Fibroblast of villous mesenchyme (primary cell): ENCODE measurements around the gene PTPRH. TPM values are rescaled to one million over a fixed set of nuclear protein-coding genes. Genes with fewer than 3 reads are reported as not detected.

Experiments
- DNase-seq: peaks from one replicate; pipeline ENCODE4 v3.0.0-alpha.2; 2010; ENCODE audit warnings: low read depth
- H3K4me3 ChIP-seq: 2 replicates; pipeline ENCODE4 v1.5.1; 2011; ENCODE audit warnings: low read depth, mild to moderate bottlenecking, low read length
- CTCF ChIP-seq: IDR thresholded peaks from 2 replicates; pipeline ENCODE4 v1.5.1; 2012; ENCODE audit warnings: low read depth, mild to moderate bottlenecking, low read length; ENCODE audit not compliant: insufficient read depth
- total RNA-seq: library from RNA; depleted of rRNA; stranded (reverse); fragments of >200 nt; gene quantifications from 2 replicates; pipeline ENCODE4 v1.2.3, GENCODE V29; 2012

Gene PTPRH
- total RNA-seq, 1 donor = 3.9 TPM

GRCh38 chr19:55232286-55232602, 22.9 kb upstream of the PTPRH start:
- no peak overlapping the region for H3K4me3 ChIP-seq
- no peak for DNase-seq
- no peak for TF ChIP-seq CTCF

- no peak for DNase-seq
- TF ChIP-seq CTCF = no peak
These were observed 22.3 kb upstream of the PTPRH start for GRCh38 chr19:55231391-55232285.

DNA sequence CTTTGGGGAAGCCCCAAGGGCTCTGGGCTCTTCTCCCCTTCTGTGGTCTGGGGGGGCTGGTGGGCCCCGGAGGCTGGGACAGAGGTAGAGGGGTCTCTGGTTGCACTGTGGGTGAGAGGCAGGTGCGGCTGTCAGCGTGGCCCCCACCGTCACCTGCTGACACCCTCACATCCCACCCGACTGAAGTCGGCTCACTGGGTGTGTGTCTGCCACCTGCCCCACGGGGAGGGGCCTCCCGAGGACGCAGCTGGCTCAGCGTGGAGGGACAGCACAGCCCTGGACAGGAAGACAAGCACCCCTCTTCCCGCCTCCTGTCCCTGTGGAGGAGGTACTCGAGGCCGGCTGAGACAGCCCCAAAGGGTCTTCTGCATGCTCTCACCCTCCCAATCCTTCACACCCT, 21.5 kb upstream of the PTPRH start:
- DNase-seq = no peak
- H3K4me3 ChIP-seq = no peak overlapping the region
- no peak for TF ChIP-seq CTCF

More at GRCh38 chr19:55231391-55232285, 22.3 kb upstream of the PTPRH start:
- H3K4me3 ChIP-seq = no peak overlapping the region

DNA sequence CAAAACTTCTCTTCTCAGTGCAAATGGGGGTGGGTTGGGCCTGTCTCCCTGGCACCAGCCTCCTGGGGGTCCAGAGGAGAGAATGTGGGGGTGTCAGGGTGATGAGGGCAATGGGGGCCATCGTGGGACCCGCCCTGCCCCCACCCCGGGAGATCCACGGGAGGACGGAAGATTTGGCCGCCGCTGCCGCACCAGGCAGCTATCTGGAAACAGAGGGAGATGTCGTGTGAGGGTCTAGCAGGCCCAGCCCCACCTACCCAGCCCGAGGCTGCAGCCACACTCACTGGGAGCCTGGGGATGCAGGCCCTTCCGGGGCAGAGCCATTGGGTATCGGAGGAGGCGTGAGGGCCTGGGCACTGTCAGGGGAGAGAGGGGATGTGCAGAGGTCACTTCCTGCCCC, 21.0 kb upstream of the PTPRH start:
- TF ChIP-seq CTCF = no peak
- H3K4me3 ChIP-seq = no peak overlapping the region
- no peak for DNase-seq

DNA sequence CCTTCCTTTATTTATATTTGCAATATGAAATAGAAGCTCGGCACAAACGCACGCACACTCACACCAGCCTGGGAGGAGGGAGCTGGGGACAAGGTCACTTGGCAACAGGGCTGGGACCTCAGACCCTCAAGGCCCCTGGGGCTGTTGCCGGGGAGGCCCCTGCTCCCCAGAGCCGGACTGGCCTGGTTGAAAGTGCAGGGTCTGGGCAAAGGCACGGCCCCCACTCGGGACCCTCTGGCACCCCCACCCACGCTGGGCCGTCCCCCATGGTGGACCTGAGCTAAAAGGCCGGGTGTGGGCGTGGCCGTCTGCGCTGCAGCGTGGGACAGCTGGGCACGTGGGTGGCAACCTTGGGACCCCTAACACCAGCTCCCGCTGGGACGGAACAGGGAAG, 20.5 kb upstream of the PTPRH start:
- DNase-seq = no peak
- no peak overlapping the region for H3K4me3 ChIP-seq
- no peak for TF ChIP-seq CTCF

- DNase-seq = no peak
- no peak overlapping the region for H3K4me3 ChIP-seq
- no peak for TF ChIP-seq CTCF
These were observed 20.0 kb upstream of the PTPRH start for GRCh38 chr19:55229145-55229788.
